ENCODE measurements around the gene POLR2E.

POLR2E gene

GRCh38 chr19:1055886-1056620, 39.1 kb downstream of the POLR2E start:
- Histone ChIP-seq H3K27me3 (ENCODE audit: insufficient read depth, low read length, poor library complexity, severe bottlenecking) (no peaks in the 10 kb centered on the region), H3K4me2 (ENCODE audit: low read depth, low read length, poor library complexity, severe bottlenecking) (no peak overlapping the region), H3K79me2 (ENCODE audit: insufficient read depth, low read length) (no peaks in the 10 kb centered on the region), H3K9me2 (replicated peaks; ENCODE audit: low read depth, low read length) (no peaks in the 10 kb centered on the region), H3K4me3 (ENCODE audit: low read length, poor library complexity, severe bottlenecking) (no peak overlapping the region), H2AFZ (ENCODE audit: low read length) (no peak overlapping the region), H4K20me1 (ENCODE audit: insufficient read depth, low read length, poor library complexity, severe bottlenecking) (no peaks in the 10 kb centered on the region), H3F3A (ENCODE audit: low read depth) (no peaks in the 10 kb centered on the region), H3K4me1 (ENCODE audit: insufficient read depth, low read length, poor library complexity, severe bottlenecking) (no peaks in the 10 kb centered on the region), H3K9ac (ENCODE audit: low read depth, low read length, poor library complexity, severe bottlenecking) (no peak overlapping the region), H3K36me3 (ENCODE audit: insufficient read depth, low read length) (no peaks in the 10 kb centered on the region), H3K9me3 (ENCODE audit: insufficient read depth, low read depth, low read length) (peaks cover 25% of the 10 kb centered on the region; the same call in 1 of the 2 replicates)
- TF ChIP-seq CTCF (conservative IDR thresholded peaks at IDR 0.05; ENCODE audit: low read length) = no peak
- TF ChIP-seq EZH2phosphoT487 (IDR thresholded peaks at IDR 0.05; ENCODE audit: borderline replicate concordance) = no peak

GRCh38 chr19:1055028-1055425, 40.1 kb downstream of the POLR2E start:
- H3K9me3 ChIP-seq (ENCODE audit: insufficient read depth, low read depth, low read length) = peaks cover 25% of the 10 kb centered on the region; the same call in 1 of the 2 replicates
- TF ChIP-seq CTCF (conservative IDR thresholded peaks at IDR 0.05; ENCODE audit: low read length) = no peak
- no peak for TF ChIP-seq EZH2phosphoT487 (IDR thresholded peaks at IDR 0.05; ENCODE audit: borderline replicate concordance)
- no peaks in the 10 kb centered on the region for H3K79me2 ChIP-seq (ENCODE audit: insufficient read depth, low read length)

GRCh38 chr19:1054102-1055027, 40.8 kb downstream of the POLR2E start:
- Histone ChIP-seq H2AFZ (ENCODE audit: low read length) (no peak overlapping the region), H3K9me2 (replicated peaks; ENCODE audit: low read depth, low read length) (no peaks in the 10 kb centered on the region), H3K9me3 (ENCODE audit: insufficient read depth, low read depth, low read length) (peaks cover 25% of the 10 kb centered on the region; the same call in 1 of the 2 replicates), H3K4me2 (ENCODE audit: low read depth, low read length, poor library complexity, severe bottlenecking) (no peak overlapping the region), H3K4me1 (ENCODE audit: insufficient read depth, low read length, poor library complexity, severe bottlenecking) (no peaks in the 10 kb centered on the region), H3F3A (ENCODE audit: low read depth) (no peaks in the 10 kb centered on the region), H3K27me3 (ENCODE audit: insufficient read depth, low read length, poor library complexity, severe bottlenecking) (no peaks in the 10 kb centered on the region), H3K4me3 (ENCODE audit: low read length, poor library complexity, severe bottlenecking) (no peak overlapping the region), H3K79me2 (ENCODE audit: insufficient read depth, low read length) (no peaks in the 10 kb centered on the region), H4K20me1 (ENCODE audit: insufficient read depth, low read length, poor library complexity, severe bottlenecking) (no peaks in the 10 kb centered on the region), H3K36me3 (ENCODE audit: insufficient read depth, low read length) (no peaks in the 10 kb centered on the region), H3K9ac (ENCODE audit: low read depth, low read length, poor library complexity, severe bottlenecking) (no peak overlapping the region)
- no peak for TF ChIP-seq EZH2phosphoT487 (IDR thresholded peaks at IDR 0.05; ENCODE audit: borderline replicate concordance)
- TF ChIP-seq CTCF (conservative IDR thresholded peaks at IDR 0.05; ENCODE audit: low read length) = no peak

More at GRCh38 chr19:1055028-1055425, 40.1 kb downstream of the POLR2E start:
- Histone ChIP-seq H4K20me1 (ENCODE audit: insufficient read depth, low read length, poor library complexity, severe bottlenecking) (no peaks in the 10 kb centered on the region), H3F3A (ENCODE audit: low read depth) (no peaks in the 10 kb centered on the region), H3K36me3 (ENCODE audit: insufficient read depth, low read length) (no peaks in the 10 kb centered on the region), H2AFZ (ENCODE audit: low read length) (no peak overlapping the region), H3K9me2 (replicated peaks; ENCODE audit: low read depth, low read length) (no peaks in the 10 kb centered on the region), H3K27me3 (ENCODE audit: insufficient read depth, low read length, poor library complexity, severe bottlenecking) (no peaks in the 10 kb centered on the region), H3K4me1 (ENCODE audit: insufficient read depth, low read length, poor library complexity, severe bottlenecking) (no peaks in the 10 kb centered on the region), H3K4me3 (ENCODE audit: low read length, poor library complexity, severe bottlenecking) (no peak overlapping the region), H3K4me2 (ENCODE audit: low read depth, low read length, poor library complexity, severe bottlenecking) (no peak overlapping the region), H3K9ac (ENCODE audit: low read depth, low read length, poor library complexity, severe bottlenecking) (no peak overlapping the region)

Measured in Loucy (cell line).